Mesenchymal stem cell (in vitro differentiated cells and primary cell): ENCODE results near the gene PCBP4.

Experiments
- DNase-seq: peaks from one replicate; pipeline ENCODE4 v3.0.0-alpha.2; 2013
- H2AFZ ChIP-seq: one replicate; pipeline ENCODE4 v1.6.1; 2013; ENCODE audit warnings: low read depth, mild to moderate bottlenecking, control low read depth, inconsistent platforms, low read length, moderate library complexity
- H2AK5ac ChIP-seq: 2 replicates; pipeline ENCODE4 v1.6.1; 2013; ENCODE audit warnings: low read length, moderate library complexity, mild to moderate bottlenecking, inconsistent platforms; ENCODE audit not compliant: severe bottlenecking
- H2BK120ac ChIP-seq: one replicate; pipeline ENCODE4 v1.6.1; 2013; ENCODE audit warnings: low read depth, mild to moderate bottlenecking, inconsistent platforms, low read length, moderate library complexity
- H2BK12ac ChIP-seq, 2 experiments: one replicate each; pipeline ENCODE4 v1.6.1; 2013; ENCODE audit warnings: inconsistent platforms in 2 of 2, low read length in 2 of 2, mild to moderate bottlenecking in 2 of 2, moderate library complexity in 2 of 2, control low read depth in 1 of 2
- H2BK15ac ChIP-seq: one replicate; pipeline ENCODE4 v1.6.1; 2013; ENCODE audit warnings: mild to moderate bottlenecking, low read depth, inconsistent platforms; ENCODE audit not compliant: poor library complexity, severe bottlenecking
- H2BK5ac ChIP-seq: 2 replicates; pipeline ENCODE4 v1.6.1; 2013; ENCODE audit warnings: low read depth, mild to moderate bottlenecking, low read length, control low read depth, inconsistent platforms; ENCODE audit not compliant: poor library complexity, severe bottlenecking
- H3K14ac ChIP-seq, 2 experiments: one replicate each; pipeline ENCODE4 v1.6.1; 2013; ENCODE audit warnings: inconsistent platforms in 2 of 2, low read length in 2 of 2, control low read depth in 1 of 2, mild to moderate bottlenecking in 1 of 2, moderate library complexity in 1 of 2
- H3K18ac ChIP-seq, 2 experiments: one replicate each; pipeline ENCODE4 v1.6.1; 2013; ENCODE audit warnings: inconsistent platforms in 2 of 2, low read length in 2 of 2, control low read depth in 1 of 2, low read depth in 1 of 2, mild to moderate bottlenecking in 1 of 2
- H3K23ac ChIP-seq, 2 experiments: one replicate each; pipeline ENCODE4 v1.6.1; 2013; ENCODE audit warnings: inconsistent platforms in 2 of 2, low read length in 2 of 2, mild to moderate bottlenecking in 2 of 2, moderate library complexity in 2 of 2, control low read depth in 1 of 2
- H3K27ac ChIP-seq: 2 replicates; pipeline ENCODE4 v1.5.1; 2013; ENCODE audit warnings: mild to moderate bottlenecking, moderate library complexity, low read length, control low read depth, inconsistent platforms; ENCODE audit not compliant: poor library complexity, severe bottlenecking
- H3K27me3 ChIP-seq, 2 experiments: 2 replicates each; pipeline versions ENCODE4 v1.6.1 to v1.7.0; 2013; ENCODE audit warnings: low read length in 2 of 2, mild to moderate bottlenecking in 2 of 2, moderate library complexity in 2 of 2, control low read depth in 1 of 2, inconsistent platforms in 1 of 2; ENCODE audit not compliant: control insufficient read depth in 1 of 2, insufficient read depth in 1 of 2
- H3K36me3 ChIP-seq, 2 experiments: 2 replicates each; pipeline versions ENCODE4 v1.6.1 to v1.7.0; 2013; ENCODE audit warnings: low read length in 2 of 2, control low read depth in 1 of 2, inconsistent platforms in 1 of 2, low read depth in 1 of 2, mild to moderate bottlenecking in 1 of 2; ENCODE audit not compliant: insufficient read depth in 2 of 2, control insufficient read depth in 1 of 2
- H3K4ac ChIP-seq, 2 experiments: one replicate each; pipeline ENCODE4 v1.6.1; 2013; ENCODE audit warnings: inconsistent platforms in 2 of 2, low read length in 2 of 2, mild to moderate bottlenecking in 2 of 2, moderate library complexity in 2 of 2, control low read depth in 1 of 2, low read depth in 1 of 2
- H3K4me1 ChIP-seq: 2 replicates; pipeline ENCODE4 v1.6.1; 2013; ENCODE audit warnings: low read depth, low read length, control low read depth; ENCODE audit not compliant: control insufficient read depth, insufficient read depth
- H3K4me2 ChIP-seq: 2 replicates; pipeline ENCODE4 v1.6.1; 2013; ENCODE audit warnings: low read length, mild to moderate bottlenecking, inconsistent platforms; ENCODE audit not compliant: poor library complexity, severe bottlenecking
- H3K4me3 ChIP-seq, 2 experiments: 2 replicates each; pipeline versions ENCODE4 v1.5.1 to v1.7.0; 2013; ENCODE audit warnings: low read length in 2 of 2, mild to moderate bottlenecking in 2 of 2, control low read depth in 1 of 2, low read depth in 1 of 2; ENCODE audit not compliant: insufficient read depth in 1 of 2
- H3K79me1 ChIP-seq: replicated peaks from 2 replicates; pipeline ENCODE4 v1.6.1; 2013; ENCODE audit warnings: mild to moderate bottlenecking, control low read depth, low read length, inconsistent platforms; ENCODE audit not compliant: poor library complexity, severe bottlenecking
- H3K9ac ChIP-seq: 2 replicates; pipeline ENCODE4 v1.7.0; 2013; ENCODE audit warnings: mild to moderate bottlenecking, low read length, moderate library complexity
- H3K9me3 ChIP-seq: 2 replicates; pipeline ENCODE4 v1.7.0; 2013; ENCODE audit warnings: mild to moderate bottlenecking, low read length; ENCODE audit not compliant: control insufficient read depth
- H4K8ac ChIP-seq: one replicate; pipeline ENCODE4 v1.6.1; 2013; ENCODE audit warnings: inconsistent platforms, mild to moderate bottlenecking, low read length, moderate library complexity
- H4K91ac ChIP-seq: one replicate; pipeline ENCODE4 v1.6.1; 2013; ENCODE audit warnings: mild to moderate bottlenecking, low read length, inconsistent platforms
- WGBS: methylation state at CpG from one replicate; pipeline ENCODE4 v1.1.7; 2013; ENCODE audit warnings: mixed read lengths; 5-methylcytosine and 5-hydroxymethylcytosine counted together

PCBP4 gene

DNA sequence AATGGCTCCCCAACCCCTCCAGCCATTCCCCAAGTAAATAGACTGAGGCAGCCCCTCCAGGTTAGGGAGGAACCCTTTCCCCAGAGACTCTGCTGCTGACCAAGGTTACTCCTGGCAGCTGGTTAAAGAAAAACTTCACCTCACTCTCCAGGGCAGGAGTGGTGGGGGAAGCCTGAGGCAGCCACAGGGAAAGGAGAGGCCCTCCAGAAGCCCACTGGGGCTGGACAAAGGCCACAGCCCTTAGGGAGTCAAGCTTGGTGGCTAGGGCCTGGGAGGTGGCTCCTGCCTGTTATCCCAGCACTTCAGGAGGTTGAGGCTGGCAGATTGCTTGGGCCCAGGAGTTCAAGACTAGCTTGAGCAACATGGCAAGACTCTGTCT is 17.0 kb upstream of the PCBP4 start:
- Histone ChIP-seq H3K4ac (peak overlapping the region in 1 of 2 experiments; percentile 18), H3K4me3 (peak overlapping the region in 1 of 2 experiments; percentile 95), H3K36me3 (peaks cover 0 to 29% of the 10 kb centered on the region in 2 experiments), H4K8ac (no peak overlapping the region), H2BK5ac (no peak overlapping the region), H3K27ac (peak overlapping the region; percentile 13), H2AFZ (no peak overlapping the region), H3K14ac (no peak overlapping the region), H2AK5ac (peak overlapping the region; percentile 79), H3K79me1 (peaks cover 13% of the 10 kb centered on the region), H3K9ac (peak overlapping the region; percentile 92), H3K4me2 (no peak overlapping the region), H2BK15ac (peak overlapping the region; percentile 63), H3K9me3 (no peaks in the 10 kb centered on the region), H3K23ac (no peak overlapping the region), H3K4me1 (peaks cover 20% of the 10 kb centered on the region), H2BK12ac (peak overlapping the region; percentile 9 to 98), H3K27me3 (no peaks in the 10 kb centered on the region), H4K91ac (peak overlapping the region; percentile 71), H3K18ac (peak overlapping the region; percentile 3 to 34), H2BK120ac (no peak overlapping the region)
- no peak for DNase-seq

DNA sequence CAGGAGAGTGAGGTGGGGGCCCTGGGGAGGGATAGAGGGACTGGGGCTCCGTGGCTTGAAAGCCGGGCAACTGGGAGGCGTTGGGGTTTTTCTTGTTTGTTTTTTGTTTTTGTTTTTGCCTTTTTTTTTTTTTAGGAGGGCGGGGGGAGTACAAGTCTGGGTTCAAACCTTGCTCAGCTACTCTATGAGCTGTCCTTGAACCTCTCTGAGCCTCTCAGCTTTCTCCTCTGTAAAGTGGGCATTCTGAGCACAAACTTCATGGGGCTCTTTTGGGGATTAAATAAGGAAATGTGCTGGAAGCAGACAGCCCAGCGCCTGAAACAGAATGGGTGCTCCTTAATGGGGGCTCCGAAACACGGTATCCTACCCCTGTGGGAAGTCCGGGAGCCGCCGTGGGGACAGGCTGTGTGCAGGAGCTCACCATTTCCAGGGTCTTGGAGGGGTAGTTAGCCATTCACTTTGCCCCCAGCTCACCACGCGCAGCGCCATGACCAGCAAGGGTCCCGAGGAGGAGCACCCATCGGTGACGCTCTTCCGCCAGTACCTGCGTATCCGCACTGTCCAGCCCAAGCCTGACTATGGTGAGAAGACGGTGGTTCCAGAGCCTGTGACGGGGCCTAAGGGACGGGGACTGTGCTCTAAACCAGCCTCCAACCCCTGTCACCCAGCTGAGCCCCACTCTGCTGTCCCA is 16.5 kb upstream of the PCBP4 start:
- DNase-seq, result no peak
- peak overlapping the region; percentile 9 to 98 for H2BK12ac ChIP-seq
- H3K9me3 ChIP-seq, result no peaks in the 10 kb centered on the region
- peak overlapping the region; percentile 3 to 62 for H3K18ac ChIP-seq
- H3K27ac ChIP-seq, result peak overlapping the region; percentile 93
- peak overlapping the region; percentile 18 to 34 for H3K4ac ChIP-seq
- H2AK5ac ChIP-seq, result peak overlapping the region; percentile 79
- H2AFZ ChIP-seq, result no peak overlapping the region
- peak overlapping the region; percentile 92 for H3K9ac ChIP-seq
- H3K79me1 ChIP-seq, result peaks cover 12% of the 10 kb centered on the region
- H3K23ac ChIP-seq, result no peak overlapping the region
- H2BK5ac ChIP-seq, result no peak overlapping the region
- H4K8ac ChIP-seq, result peak overlapping the region; percentile 82
- H2BK15ac ChIP-seq, result peak overlapping the region; percentile 63
- H3K4me2 ChIP-seq, result peak overlapping the region; percentile 64
- peak overlapping the region; percentile 63 for H4K91ac ChIP-seq
- WGBS, result 91% methylated on average over 18 of the region's 22 CpGs
- H3K14ac ChIP-seq, result peak overlapping the region; percentile 19 to 83
- peak overlapping the region; percentile 59 to 95 for H3K4me3 ChIP-seq
- peak overlapping the region; percentile 92 for H2BK120ac ChIP-seq
- peaks cover 0 to 23% of the 10 kb centered on the region in 2 experiments for H3K36me3 ChIP-seq
- H3K27me3 ChIP-seq, result no peaks in the 10 kb centered on the region
- peaks cover 18% of the 10 kb centered on the region for H3K4me1 ChIP-seq

DNA sequence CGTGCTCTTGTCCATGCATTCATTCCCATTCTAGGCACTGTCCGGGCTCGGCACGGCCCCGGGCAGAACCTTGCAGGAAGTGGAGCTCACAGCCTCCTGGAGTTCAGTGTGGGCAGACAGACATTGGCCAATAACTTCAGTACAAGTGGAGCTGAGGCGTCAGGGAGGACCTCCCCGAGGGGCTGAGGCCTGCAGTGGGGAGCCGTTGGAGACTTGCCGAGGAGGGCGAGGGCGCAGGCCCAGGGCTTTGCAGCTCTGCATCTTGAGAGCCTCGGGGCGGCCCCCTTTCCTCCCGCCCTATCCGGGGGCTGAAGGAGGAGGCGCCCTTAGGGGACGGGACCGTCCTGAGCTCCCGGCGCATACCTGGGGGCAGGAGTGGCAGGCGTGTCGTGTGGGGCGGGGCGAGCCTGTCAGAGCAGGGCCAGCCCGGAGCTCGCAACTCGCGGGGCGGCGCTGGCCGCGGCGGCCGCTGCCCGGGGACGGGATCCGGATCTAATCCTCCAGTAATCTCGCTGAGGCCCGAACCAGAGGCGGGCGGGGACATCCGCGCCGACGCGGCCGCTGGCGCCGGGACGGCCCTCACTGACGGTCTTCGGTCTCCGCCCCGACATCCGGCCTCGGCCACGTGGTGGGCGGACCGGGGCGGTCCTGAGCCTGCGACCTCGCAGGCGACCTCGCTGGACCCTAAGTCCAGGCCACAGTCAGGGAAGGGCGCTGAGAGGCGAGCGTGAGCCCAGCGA is 15.8 kb upstream of the PCBP4 start, which contains the start of gene ACY1:
TSS of gene ACY1 (plus strand) at position 698 of the 740 bp plus-strand sequence. CDS start 530 bp downstream, outside the sequence.
- under 1% methylated on average over 52 of the region's 68 CpGs for WGBS
- Histone ChIP-seq H4K91ac (peak within 1 kb of the TSS; percentile 92), H2BK120ac (peak within 1 kb of the TSS; percentile 92), H3K4ac (peak within 1 kb of the TSS; percentile 18 to 77), H3K27ac (peak within 1 kb of the TSS; percentile 93), H2BK15ac (peak within 1 kb of the TSS; percentile 91), H3K9ac (peak within 1 kb of the TSS; percentile 92), H2BK12ac (peak within 1 kb of the TSS; percentile 86 to 98), H3K14ac (peak within 1 kb of the TSS; percentile 19 to 97), H2BK5ac (no peak within 1 kb of the TSS), H3K4me3 (peak within 1 kb of the TSS; percentile 59 to 95), H3K4me2 (peak within 1 kb of the TSS; percentile 64), H2AK5ac (peak within 1 kb of the TSS; percentile 79), H3K23ac (peak within 1 kb of the TSS in 1 of 2 experiments; percentile 20), H4K8ac (peak within 1 kb of the TSS; percentile 94), H3K79me1 (peaks cover 12% of the 10 kb centered on the region), H2AFZ (peak within 1 kb of the TSS; percentile 54), H3K4me1 (peaks cover 17% of the 10 kb centered on the region), H3K27me3 (no peaks in the 10 kb centered on the region), H3K9me3 (no peaks in the 10 kb centered on the region), H3K18ac (peak within 1 kb of the TSS; percentile 94 to 96), H3K36me3 (peaks cover 0 to 22% of the 10 kb centered on the region in 2 experiments)
- peak; percentile 95 for DNase-seq

DNA sequence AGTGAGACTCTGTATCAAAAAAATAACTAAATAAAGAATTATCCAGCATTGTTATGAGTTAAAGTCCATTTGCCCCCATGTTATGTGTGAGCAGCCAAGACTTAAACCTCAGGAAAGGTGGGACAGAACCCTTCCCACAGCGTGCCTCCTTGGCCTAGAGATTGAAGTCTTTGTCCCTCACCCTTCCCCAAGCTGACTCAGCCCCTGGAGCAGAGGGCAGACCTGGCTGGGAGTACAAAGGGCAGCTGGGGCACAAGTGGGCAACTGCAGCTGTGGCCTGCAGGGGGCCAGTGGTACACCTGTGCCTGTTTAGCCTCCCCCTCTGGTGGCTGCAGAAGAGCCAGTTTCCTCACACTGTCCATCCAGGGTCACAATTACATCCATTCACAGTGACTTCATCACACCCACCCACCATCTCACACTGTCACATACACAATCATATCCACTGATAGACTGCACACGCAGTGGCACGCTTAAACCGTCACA is 15.1 kb upstream of the PCBP4 start:
- Histone ChIP-seq H3K79me1 (peaks cover 12% of the 10 kb centered on the region), H3K14ac (peak overlapping the region in 1 of 2 experiments; percentile 97), H2AK5ac (no peak overlapping the region), H2BK5ac (no peak overlapping the region), H4K91ac (peak overlapping the region; percentile 83), H2BK12ac (peak overlapping the region; percentile 82 to 86), H3K4me1 (peaks cover 17% of the 10 kb centered on the region), H3K27ac (peak overlapping the region; percentile 75), H3K4ac (peak overlapping the region; percentile 16 to 77), H3K36me3 (peaks cover 0 to 22% of the 10 kb centered on the region in 2 experiments), H3K4me3 (peak overlapping the region; percentile 59 to 95), H2AFZ (peak overlapping the region; percentile 54), H2BK120ac (no peak overlapping the region), H3K18ac (peak overlapping the region; percentile 94 to 96), H3K27me3 (no peaks in the 10 kb centered on the region), H3K9ac (peak overlapping the region; percentile 92), H3K4me2 (peak overlapping the region; percentile 64), H2BK15ac (no peak overlapping the region), H3K23ac (peak overlapping the region in 1 of 2 experiments; percentile 20), H3K9me3 (no peaks in the 10 kb centered on the region), H4K8ac (peak overlapping the region; percentile 94)
- no peak for DNase-seq
- 6% methylated on average over 4 of the region's 4 CpGs for WGBS
